T-helper 9 cell (primary cell): ENCODE data around the gene TOM1.
A peak's percentile ranks its signal among the peaks of the same experiment; 100 is the strongest.

Experiments
- DNase-seq: peaks from one replicate; pipeline ENCODE4 v3.0.0-alpha.2; 2020

Gene TOM1

GRCh38 chr22:35324762-35325161 lies 25.1 kb downstream of the TOM1 start:
- DNase-seq, result no peak

GRCh38 chr22:35325209-35325608 lies 25.5 kb downstream of the TOM1 start:
- no peak for DNase-seq

- DNase-seq, result no peak
These were observed 27.3 kb downstream of the TOM1 start for GRCh38 chr22:35326854-35327562.

- DNase-seq, result no peak
These were observed 28.2 kb downstream of the TOM1 start for GRCh38 chr22:35327690-35328471.

GRCh38 chr22:35328472-35328885 lies 28.8 kb downstream of the TOM1 start:
- no peak for DNase-seq

- no peak for DNase-seq
These were observed 29.6 kb downstream of the TOM1 start for GRCh38 chr22:35329114-35329847.

- DNase-seq, result peak; percentile 36
These were observed 30.7 kb downstream of the TOM1 start for GRCh38 chr22:35330258-35330861.

- no peak for DNase-seq
These were observed 32.6 kb downstream of the TOM1 start for GRCh38 chr22:35332278-35332677.

GRCh38 chr22:35333220-35333619 lies 33.5 kb downstream of the TOM1 start:
- no peak for DNase-seq

GRCh38 chr22:35334004-35334403 lies 34.3 kb downstream of the TOM1 start:
- DNase-seq, result no peak

GRCh38 chr22:35335468-35335867 lies 35.8 kb downstream of the TOM1 start:
- DNase-seq, result no peak

- no peak for DNase-seq
These were observed 36.5 kb downstream of the TOM1 start for GRCh38 chr22:35335936-35336781.

GRCh38 chr22:35337932-35338331 lies 38.2 kb downstream of the TOM1 start:
- DNase-seq, result no peak

- DNase-seq, result no peak
These were observed 41.6 kb downstream of the TOM1 start for GRCh38 chr22:35341090-35341874.

GRCh38 chr22:35342390-35342789 lies 42.7 kb downstream of the TOM1 start:
- no peak for DNase-seq

GRCh38 chr22:35343664-35344550 lies 44.2 kb downstream of the TOM1 start:
- no peak for DNase-seq

GRCh38 chr22:35344956-35345690 lies 45.4 kb downstream of the TOM1 start:
- DNase-seq, result no peak

- no peak for DNase-seq
These were observed 46.3 kb downstream of the TOM1 start for GRCh38 chr22:35345808-35346505.
